ENCODE measurements around the gene ARL16. TPM values are rescaled to one million over a fixed set of nuclear protein-coding genes. Genes with fewer than 3 reads are reported as not detected.

The ARL16 gene
- total RNA-seq, 1 donor from 2014 or later: 46.3 TPM

DNA sequence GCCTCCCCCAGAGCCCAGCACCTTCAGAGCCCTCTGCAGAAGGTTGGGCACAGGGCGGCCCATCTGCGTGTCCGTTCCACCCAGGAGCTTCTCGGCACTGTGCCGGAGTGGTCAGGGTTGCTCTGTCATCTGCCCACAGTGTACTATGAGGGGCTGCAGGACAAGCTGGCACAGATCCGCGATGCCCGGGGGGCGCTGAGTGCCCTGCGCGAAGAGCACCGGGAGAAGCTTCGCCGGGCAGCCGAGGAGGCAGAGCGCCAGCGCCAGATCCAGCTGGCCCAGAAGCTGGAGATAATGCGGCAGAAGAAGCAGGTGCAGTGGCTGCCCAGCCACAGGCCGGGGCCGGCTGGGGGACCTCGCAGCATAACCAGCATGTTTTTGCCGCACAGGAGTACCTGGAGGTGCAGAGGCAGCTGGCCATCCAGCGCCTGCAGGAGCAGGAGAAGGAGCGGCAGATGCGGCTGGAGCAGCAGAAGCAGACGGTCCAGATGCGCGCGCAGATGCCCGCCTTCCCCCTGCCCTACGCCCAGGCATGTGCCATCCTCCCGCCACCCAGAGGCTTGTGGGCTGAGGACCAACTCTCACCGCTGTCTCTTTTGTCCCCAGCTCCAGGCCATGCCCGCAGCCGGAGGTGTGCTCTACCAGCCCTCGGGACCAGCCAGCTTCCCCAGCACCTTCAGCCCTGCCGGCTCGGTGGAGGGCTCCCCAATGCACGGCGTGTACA is 12.8 kb upstream of the ARL16 start:
- no peak for DNase-seq (ENCODE audit: extremely low spot score, unreplicated experiment)
- Mint-ChIP-seq H3K4me3 (ENCODE audit: unreplicated experiment) (no peak overlapping the region), H3K27ac (ENCODE audit: unreplicated experiment) (no peak overlapping the region), H3K4me1 (ENCODE audit: unreplicated experiment) (peaks cover 8% of the 10 kb centered on the region), H3K36me3 (ENCODE audit: unreplicated experiment) (peaks cover 11% of the 10 kb centered on the region), H3K9me3 (ENCODE audit: unreplicated experiment) (no peaks in the 10 kb centered on the region), H3K27me3 (ENCODE audit: unreplicated experiment) (no peaks in the 10 kb centered on the region)
- TF ChIP-seq, protein P1, sequence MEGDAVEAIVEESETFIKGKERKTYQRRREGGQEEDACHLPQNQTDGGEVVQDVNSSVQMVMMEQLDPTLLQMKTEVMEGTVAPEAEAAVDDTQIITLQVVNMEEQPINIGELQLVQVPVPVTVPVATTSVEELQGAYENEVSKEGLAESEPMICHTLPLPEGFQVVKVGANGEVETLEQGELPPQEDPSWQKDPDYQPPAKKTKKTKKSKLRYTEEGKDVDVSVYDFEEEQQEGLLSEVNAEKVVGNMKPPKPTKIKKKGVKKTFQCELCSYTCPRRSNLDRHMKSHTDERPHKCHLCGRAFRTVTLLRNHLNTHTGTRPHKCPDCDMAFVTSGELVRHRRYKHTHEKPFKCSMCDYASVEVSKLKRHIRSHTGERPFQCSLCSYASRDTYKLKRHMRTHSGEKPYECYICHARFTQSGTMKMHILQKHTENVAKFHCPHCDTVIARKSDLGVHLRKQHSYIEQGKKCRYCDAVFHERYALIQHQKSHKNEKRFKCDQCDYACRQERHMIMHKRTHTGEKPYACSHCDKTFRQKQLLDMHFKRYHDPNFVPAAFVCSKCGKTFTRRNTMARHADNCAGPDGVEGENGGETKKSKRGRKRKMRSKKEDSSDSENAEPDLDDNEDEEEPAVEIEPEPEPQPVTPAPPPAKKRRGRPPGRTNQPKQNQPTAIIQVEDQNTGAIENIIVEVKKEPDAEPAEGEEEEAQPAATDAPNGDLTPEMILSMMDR (IDR thresholded peaks at IDR 0.05): no peak

DNA sequence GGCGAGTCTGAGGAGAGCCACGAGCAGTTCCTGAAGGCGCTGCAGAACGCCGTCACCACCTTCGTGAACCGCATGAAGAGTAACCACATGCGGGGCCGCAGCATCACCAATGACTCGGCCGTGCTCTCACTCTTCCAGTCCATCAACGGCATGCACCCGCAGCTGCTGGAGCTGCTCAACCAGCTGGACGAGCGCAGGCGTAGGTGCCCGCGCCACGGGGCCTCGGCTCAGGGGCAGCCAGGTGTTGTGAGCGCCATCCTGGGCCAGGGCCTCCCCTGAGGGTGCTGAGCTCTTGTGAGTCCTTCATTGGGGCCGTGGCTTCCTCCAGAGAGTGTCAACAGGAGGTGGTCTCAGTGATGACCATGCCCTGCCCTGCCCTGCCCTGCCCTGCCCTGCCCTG is 12.2 kb upstream of the ARL16 start:
- Mint-ChIP-seq H3K36me3 (ENCODE audit: unreplicated experiment) (peaks cover 12% of the 10 kb centered on the region), H3K4me1 (ENCODE audit: unreplicated experiment) (peaks cover 3% of the 10 kb centered on the region), H3K9me3 (ENCODE audit: unreplicated experiment) (no peaks in the 10 kb centered on the region), H3K27ac (ENCODE audit: unreplicated experiment) (no peak overlapping the region), H3K27me3 (ENCODE audit: unreplicated experiment) (no peaks in the 10 kb centered on the region), H3K4me3 (ENCODE audit: unreplicated experiment) (no peak overlapping the region)
- TF ChIP-seq, protein P1 (IDR thresholded peaks at IDR 0.05): no peak
- DNase-seq (ENCODE audit: extremely low spot score, unreplicated experiment): no peak

DNA sequence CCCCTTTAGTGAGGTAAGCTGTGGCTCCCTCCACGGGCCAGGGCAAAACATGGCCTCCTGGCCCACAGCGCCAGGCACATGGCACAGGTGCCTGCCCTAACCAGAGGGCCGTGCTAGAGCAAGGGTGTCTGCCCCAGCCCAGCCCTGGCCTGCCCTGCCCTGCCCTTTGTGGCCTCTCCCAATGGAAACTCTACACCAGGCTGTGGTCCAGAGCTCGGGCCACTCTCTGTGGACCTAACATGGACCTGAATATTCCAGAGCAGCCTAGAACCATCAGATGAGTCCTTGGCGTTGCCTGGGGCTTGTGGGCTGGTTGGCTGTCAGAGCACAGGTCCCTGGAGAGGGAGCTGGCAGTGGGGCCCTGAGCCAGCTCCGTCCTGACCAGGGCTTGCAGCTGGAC is 11.6 kb upstream of the ARL16 start:
- TF ChIP-seq, protein P1 (IDR thresholded peaks at IDR 0.05): no peak
- H3K9me3 Mint-ChIP-seq (ENCODE audit: unreplicated experiment): no peaks in the 10 kb centered on the region
- peaks cover 12% of the 10 kb centered on the region for H3K36me3 Mint-ChIP-seq (ENCODE audit: unreplicated experiment)

DNA sequence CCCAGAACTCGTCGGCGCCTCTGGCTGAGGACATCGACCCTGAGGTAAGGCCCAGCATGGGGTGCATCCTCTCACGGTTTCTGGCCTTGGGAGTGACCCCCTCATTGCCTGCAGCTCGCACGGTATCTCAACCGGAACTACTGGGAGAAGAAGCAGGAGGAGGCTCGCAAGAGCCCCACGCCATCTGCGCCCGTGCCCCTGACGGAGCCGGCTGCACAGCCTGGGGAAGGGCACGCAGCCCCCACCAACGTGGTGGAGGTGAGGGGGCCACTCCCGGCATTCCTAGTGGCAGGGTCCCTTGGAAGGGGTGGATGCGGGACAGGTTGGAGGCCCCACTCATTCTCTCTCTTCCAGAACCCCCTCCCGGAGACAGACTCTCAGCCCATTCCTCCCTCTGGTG is 11.2 kb upstream of the ARL16 start:
- no peaks in the 10 kb centered on the region for H3K4me1 Mint-ChIP-seq (ENCODE audit: unreplicated experiment)
- DNase-seq (ENCODE audit: extremely low spot score, unreplicated experiment): no peak
- no peak overlapping the region for H3K4me3 Mint-ChIP-seq (ENCODE audit: unreplicated experiment)
- H3K27ac Mint-ChIP-seq (ENCODE audit: unreplicated experiment): no peak overlapping the region
- H3K27me3 Mint-ChIP-seq (ENCODE audit: unreplicated experiment): no peaks in the 10 kb centered on the region
- TF ChIP-seq, protein P1 (IDR thresholded peaks at IDR 0.05): no peak
- peaks cover 16% of the 10 kb centered on the region for H3K36me3 Mint-ChIP-seq (ENCODE audit: unreplicated experiment)
- no peaks in the 10 kb centered on the region for H3K9me3 Mint-ChIP-seq (ENCODE audit: unreplicated experiment)

More for the DNA sequence above, 11.6 kb upstream of the ARL16 start:
- no peak for DNase-seq (ENCODE audit: extremely low spot score, unreplicated experiment)
- Mint-ChIP-seq H3K4me1 (ENCODE audit: unreplicated experiment) (no peaks in the 10 kb centered on the region), H3K4me3 (ENCODE audit: unreplicated experiment) (no peak overlapping the region), H3K27ac (ENCODE audit: unreplicated experiment) (no peak overlapping the region), H3K27me3 (ENCODE audit: unreplicated experiment) (no peaks in the 10 kb centered on the region)

DNA sequence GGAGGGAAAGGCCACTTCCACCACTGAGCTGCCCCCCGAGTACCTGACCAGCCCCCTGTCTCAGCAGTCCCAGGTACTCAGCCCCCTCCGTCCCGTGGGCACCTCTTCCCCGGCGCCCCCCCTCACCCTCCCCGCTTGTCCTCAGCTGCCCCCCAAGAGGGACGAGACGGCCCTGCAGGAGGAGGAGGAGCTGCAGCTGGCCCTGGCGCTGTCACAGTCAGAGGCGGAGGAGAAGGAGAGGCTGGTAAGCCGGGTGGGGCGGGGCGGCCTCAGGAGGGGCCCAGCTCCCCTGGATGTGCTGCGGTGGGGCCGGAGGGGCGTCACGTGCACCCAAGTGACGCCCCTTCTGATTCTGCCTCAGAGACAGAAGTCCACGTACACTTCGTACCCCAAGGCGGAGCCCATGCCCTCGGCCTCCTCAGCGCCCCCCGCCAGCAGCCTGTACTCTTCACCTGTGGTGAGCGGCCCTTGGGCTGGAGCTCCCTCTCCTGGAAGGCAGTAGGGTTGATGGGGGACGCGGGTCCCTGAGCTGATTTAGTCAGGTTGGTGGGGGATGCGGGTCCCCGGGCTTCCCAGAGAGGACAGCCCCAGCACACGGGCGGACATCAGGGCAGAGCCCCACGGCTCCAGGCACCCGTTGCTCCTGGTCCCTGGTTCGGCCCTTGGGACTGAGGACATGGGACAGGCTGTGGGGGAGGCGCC is 10.1 kb upstream of the ARL16 start:
- H3K27ac Mint-ChIP-seq (ENCODE audit: unreplicated experiment): no peak overlapping the region
- TF ChIP-seq, protein P1 (IDR thresholded peaks at IDR 0.05): no peak
- no peak overlapping the region for H3K4me3 Mint-ChIP-seq (ENCODE audit: unreplicated experiment)
- no peaks in the 10 kb centered on the region for H3K9me3 Mint-ChIP-seq (ENCODE audit: unreplicated experiment)
- peaks cover 27% of the 10 kb centered on the region for H3K36me3 Mint-ChIP-seq (ENCODE audit: unreplicated experiment)
- DNase-seq (ENCODE audit: extremely low spot score, unreplicated experiment): no peak
- H3K4me1 Mint-ChIP-seq (ENCODE audit: unreplicated experiment): no peaks in the 10 kb centered on the region
- H3K27me3 Mint-ChIP-seq (ENCODE audit: unreplicated experiment): no peaks in the 10 kb centered on the region

All from osteocyte (in vitro differentiated cells).